Uterus (tissue), 2 donors: Measurements from ENCODE around the gene VAT1.
A peak's percentile ranks its signal among the peaks of the same experiment; 100 is the strongest.

Experiments used
- CTCF ChIP-seq, 4 experiments: fragments of 200-600 bp in 2 of 4; fragments of 450-650 bp in 2 of 4; sonication (generic) in 2 of 4; IDR thresholded peaks; one replicate each; pipeline ENCODE4 v1.5.1; 2016 to 2019; ENCODE audit warnings: antibody characterized with exemption in 4 of 4, mild to moderate bottlenecking in 2 of 4, moderate library complexity in 1 of 4
- POLR2A ChIP-seq, 2 donors: fragments of 450-650 bp; IDR thresholded peaks; one replicate each; pipeline ENCODE4 v1.6.1; 2016; ENCODE audit warnings: antibody characterized with exemption in 2 of 2, mild to moderate bottlenecking in 1 of 2, moderate library complexity in 1 of 2

- TF ChIP-seq CTCF (IDR thresholded peaks at IDR 0.05) (peak; percentile 66 to 87 (median 84)), POLR2A (IDR thresholded peaks at IDR 0.05) (peak; percentile 67 to 82)
These were observed 2.5 kb upstream of the VAT1 start, which contains the start of gene RND2 for GRCh38 chr17:43024407-43025289.
